Mesendoderm (in vitro differentiated cells): Measurements from ENCODE around the gene C5orf52. TPM values are rescaled to one million over a fixed set of nuclear protein-coding genes. Genes with fewer than 3 reads are reported as not detected.

Experiments
- DNase-seq: peaks from one replicate; pipeline ENCODE4 v3.0.0; 2013
- H2AK5ac ChIP-seq: 2 replicates; pipeline ENCODE4 v1.6.1; 2013; ENCODE audit warnings: low read length, inconsistent platforms
- H2BK120ac ChIP-seq: 2 replicates; pipeline ENCODE4 v1.6.1; 2013; ENCODE audit warnings: low read depth, mild to moderate bottlenecking, low read length, moderate library complexity, mixed read lengths
- H2BK15ac ChIP-seq: replicated peaks from 2 replicates; pipeline ENCODE4 v1.6.1; 2013; ENCODE audit warnings: low read depth, mild to moderate bottlenecking, moderate library complexity
- H2BK5ac ChIP-seq: 2 replicates; pipeline ENCODE4 v1.6.1; 2013; ENCODE audit warnings: low read length, inconsistent platforms
- H3K18ac ChIP-seq: 2 replicates; pipeline ENCODE4 v1.6.1; 2013; ENCODE audit warnings: mild to moderate bottlenecking, low read length, mixed read lengths
- H3K23ac ChIP-seq: one replicate; pipeline ENCODE4 v1.6.1; 2013; ENCODE audit warnings: low read length
- H3K27ac ChIP-seq: 2 replicates; pipeline ENCODE4 v1.5.1; 2013; ENCODE audit warnings: low read depth, mild to moderate bottlenecking, inconsistent platforms, low read length, moderate library complexity
- H3K27me3 ChIP-seq: 2 replicates; pipeline ENCODE4 v1.6.1; 2013; ENCODE audit warnings: low read length, control low read depth, mild to moderate bottlenecking, inconsistent platforms; ENCODE audit not compliant: insufficient read depth, poor library complexity
- H3K36me3 ChIP-seq: 2 replicates; pipeline ENCODE4 v1.6.1; 2013; ENCODE audit warnings: low read length, inconsistent platforms; ENCODE audit not compliant: control insufficient read depth, insufficient read depth
- H3K4ac ChIP-seq: one replicate; pipeline ENCODE4 v1.6.1; 2013; ENCODE audit warnings: low read depth, mild to moderate bottlenecking, low read length, moderate library complexity
- H3K4me1 ChIP-seq: 2 replicates; pipeline ENCODE4 v1.6.1; 2013; ENCODE audit warnings: low read depth, low read length, inconsistent platforms; ENCODE audit not compliant: control insufficient read depth
- H3K4me2 ChIP-seq: 2 replicates; pipeline ENCODE4 v1.6.1; 2013; ENCODE audit warnings: low read length
- H3K4me3 ChIP-seq: 2 replicates; pipeline ENCODE4 v1.5.1; 2013; ENCODE audit warnings: mild to moderate bottlenecking, low read length
- H3K56ac ChIP-seq: one replicate; pipeline ENCODE4 v1.6.1; 2013; ENCODE audit warnings: low read length
- H3K79me1 ChIP-seq: 2 replicates; pipeline ENCODE4 v1.6.1; 2013; ENCODE audit warnings: low read length, inconsistent platforms
- H3K79me2 ChIP-seq: 2 replicates; pipeline ENCODE4 v1.6.1; 2013; ENCODE audit warnings: mild to moderate bottlenecking, low read length; ENCODE audit not compliant: control insufficient read depth, insufficient read depth
- H3K9ac ChIP-seq: 2 replicates; pipeline ENCODE4 v1.6.1; 2013; ENCODE audit warnings: low read length, inconsistent platforms
- H4K5ac ChIP-seq: one replicate; pipeline ENCODE4 v1.6.1; 2013; ENCODE audit warnings: low read length
- H4K8ac ChIP-seq: one replicate; pipeline ENCODE4 v1.6.1; 2013; ENCODE audit warnings: low read depth, mild to moderate bottlenecking, control low read depth, low read length, moderate library complexity
- WGBS: extraction: QIAGEN DNeasy Blood & Tissue Kit; methylation state at CpG from one replicate; pipeline ENCODE4 v1.1.7; 2013; ENCODE audit warnings: low lambda C conversion rate, missing lambda C conversion rate; ENCODE audit not compliant: insufficient coverage; ENCODE audit errors: extremely low coverage; 5-methylcytosine and 5-hydroxymethylcytosine counted together
- polyA plus RNA-seq, 2 experiments: library from polyadenylated mRNA; stranded (reverse); fragments of 200-250 nt; gene quantifications; one replicate each; pipeline ENCODE4 v1.2.3, GENCODE V29; 2013

C5orf52 gene
- polyA plus RNA-seq (2013, experiment 1 of 2) = not detected
- not detected for polyA plus RNA-seq (2013, experiment 2 of 2)

DNA sequence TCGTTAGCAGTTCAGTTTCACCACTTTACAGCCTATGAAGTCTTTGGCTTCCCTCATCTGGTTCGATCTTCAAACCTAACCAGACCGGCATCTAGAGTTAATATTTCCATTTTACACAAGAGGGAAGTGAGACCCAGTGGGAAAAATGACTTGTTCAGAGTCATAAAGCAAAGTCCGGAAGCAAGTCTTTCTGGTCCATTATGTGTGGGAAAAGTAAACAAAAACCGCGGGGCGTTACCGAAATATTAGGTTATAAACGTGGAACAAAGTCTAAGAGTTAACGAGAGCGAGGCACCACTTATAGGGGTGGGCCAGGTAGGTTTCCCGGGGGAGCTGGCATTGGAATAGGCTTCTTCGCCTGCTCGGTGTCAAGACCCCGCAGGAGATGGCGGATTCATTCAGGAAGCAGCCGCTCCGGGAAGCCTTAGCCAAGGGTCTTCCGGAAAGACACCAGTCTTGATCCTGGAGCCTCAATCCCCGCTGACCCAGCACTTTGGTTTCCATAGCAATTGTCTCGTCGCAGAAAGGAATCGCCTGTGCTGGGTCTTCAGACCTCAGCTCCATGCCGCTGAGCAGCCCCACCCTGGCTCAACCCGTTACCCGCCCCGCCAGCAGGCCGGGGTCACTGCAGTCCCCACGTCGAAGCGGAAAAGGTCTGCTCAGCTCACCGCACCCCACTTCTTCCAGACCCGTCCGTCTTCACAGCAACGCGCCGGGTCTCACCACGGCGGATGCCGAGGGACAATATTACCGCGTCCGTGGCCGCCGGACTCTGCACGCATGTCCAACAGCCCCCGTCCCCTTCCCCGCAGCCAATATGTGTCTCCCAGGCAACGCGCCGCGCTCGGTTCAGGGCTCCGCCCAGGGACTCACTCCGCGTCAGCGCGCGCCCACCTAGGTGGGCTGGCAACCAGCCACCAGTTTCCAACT is at the start of gene C5orf52:
Gene C5orf52 (plus strand): TSS at position 872 of the 930 bp plus-strand sequence. CDS start 82 bp downstream, outside the sequence.
- Histone ChIP-seq H3K27me3 (no peaks in the 10 kb centered on the region), H3K79me1 (no peaks in the 10 kb centered on the region), H3K36me3 (no peaks in the 10 kb centered on the region), H3K27ac (no peak within 1 kb of the TSS), H3K4me1 (no peaks in the 10 kb centered on the region), H3K4me2 (peak within 1 kb of the TSS; percentile 24), H4K5ac (no peak within 1 kb of the TSS), H2BK15ac (no peak within 1 kb of the TSS), H4K8ac (no peak within 1 kb of the TSS), H3K4ac (no peak within 1 kb of the TSS), H2BK5ac (no peak within 1 kb of the TSS), H3K9ac (peak within 1 kb of the TSS; percentile 31), H2AK5ac (no peak within 1 kb of the TSS), H2BK120ac (no peak within 1 kb of the TSS), H3K79me2 (no peaks in the 10 kb centered on the region), H3K56ac (peak within 1 kb of the TSS; percentile 28), H3K18ac (no peak within 1 kb of the TSS), H3K4me3 (peak within 1 kb of the TSS; percentile 8), H3K23ac (no peak within 1 kb of the TSS)
- DNase-seq = peak; percentile 41
- no CpG with 5 or more reads among the region's 59 CpGs for WGBS

DNA sequence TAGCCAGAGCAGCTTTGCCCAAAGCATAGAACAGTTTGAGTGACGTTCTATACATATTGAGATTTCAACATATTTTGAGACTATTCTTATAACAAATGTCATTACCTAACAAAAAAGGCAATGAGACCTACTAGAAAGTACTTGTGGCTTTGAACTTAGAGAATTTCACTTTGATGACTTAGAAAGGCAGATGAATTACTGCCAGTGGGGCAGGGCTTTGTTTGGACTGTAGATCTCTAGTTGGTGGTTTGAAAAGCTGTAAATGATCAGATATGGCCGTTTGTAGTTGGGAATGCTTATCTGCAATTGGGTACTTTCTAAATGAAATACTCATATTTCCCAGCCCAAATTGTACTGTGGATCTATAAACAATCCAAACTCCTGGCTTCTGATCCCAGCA is 47.2 kb upstream of the C5orf52 start:
- WGBS = no CpG with 5 or more reads among the region's 2 CpGs
- no peak for DNase-seq
- peak overlapping the region; percentile 28 for H4K8ac ChIP-seq
- H2BK120ac ChIP-seq = no peak overlapping the region
- no peak overlapping the region for H4K5ac ChIP-seq
- H3K56ac ChIP-seq = no peak overlapping the region
- H2BK5ac ChIP-seq = no peak overlapping the region
- H2AK5ac ChIP-seq = no peak overlapping the region
- H3K18ac ChIP-seq = no peak overlapping the region
- H3K27ac ChIP-seq = no peak overlapping the region
- no peak overlapping the region for H3K9ac ChIP-seq
- H3K4ac ChIP-seq = no peak overlapping the region
- no peak overlapping the region for H3K4me2 ChIP-seq
- H3K79me2 ChIP-seq = no peaks in the 10 kb centered on the region
- no peak overlapping the region for H3K4me3 ChIP-seq
- no peak overlapping the region for H2BK15ac ChIP-seq
- peaks cover 2% of the 10 kb centered on the region for H3K4me1 ChIP-seq
- no peak overlapping the region for H3K23ac ChIP-seq
- no peaks in the 10 kb centered on the region for H3K27me3 ChIP-seq
- no peaks in the 10 kb centered on the region for H3K79me1 ChIP-seq
- H3K36me3 ChIP-seq = no peaks in the 10 kb centered on the region

DNA sequence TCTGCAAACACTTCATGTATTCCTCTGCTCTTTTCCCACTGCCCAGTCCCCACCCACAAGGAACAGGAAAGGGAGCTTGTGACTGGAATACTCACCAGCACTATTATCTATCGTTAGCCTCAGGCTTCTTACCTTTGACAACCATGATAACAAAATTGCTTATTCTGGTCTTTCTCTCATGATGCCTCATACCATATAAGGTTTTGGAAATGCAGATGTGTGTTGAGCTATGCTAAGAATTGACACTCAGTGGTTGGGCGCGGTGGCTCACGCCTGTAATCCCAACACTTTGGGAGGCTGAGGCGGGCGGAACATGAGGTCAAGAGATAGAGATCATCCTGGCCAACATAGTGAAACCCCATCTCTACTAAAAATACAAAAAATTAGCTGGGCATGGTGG is 44.5 kb upstream of the C5orf52 start:
- Histone ChIP-seq H3K23ac (no peak overlapping the region), H3K27me3 (no peaks in the 10 kb centered on the region), H2BK120ac (no peak overlapping the region), H3K4ac (no peak overlapping the region), H4K5ac (no peak overlapping the region), H3K9ac (no peak overlapping the region), H4K8ac (no peak overlapping the region), H2AK5ac (no peak overlapping the region), H3K36me3 (no peaks in the 10 kb centered on the region), H2BK15ac (no peak overlapping the region), H3K56ac (no peak overlapping the region), H2BK5ac (no peak overlapping the region), H3K4me2 (no peak overlapping the region), H3K79me1 (no peaks in the 10 kb centered on the region), H3K4me1 (peaks cover 2% of the 10 kb centered on the region), H3K27ac (no peak overlapping the region), H3K18ac (no peak overlapping the region), H3K4me3 (no peak overlapping the region), H3K79me2 (no peaks in the 10 kb centered on the region)
- DNase-seq = peak; percentile 58
- WGBS = no CpG with 5 or more reads among the region's 6 CpGs

DNA sequence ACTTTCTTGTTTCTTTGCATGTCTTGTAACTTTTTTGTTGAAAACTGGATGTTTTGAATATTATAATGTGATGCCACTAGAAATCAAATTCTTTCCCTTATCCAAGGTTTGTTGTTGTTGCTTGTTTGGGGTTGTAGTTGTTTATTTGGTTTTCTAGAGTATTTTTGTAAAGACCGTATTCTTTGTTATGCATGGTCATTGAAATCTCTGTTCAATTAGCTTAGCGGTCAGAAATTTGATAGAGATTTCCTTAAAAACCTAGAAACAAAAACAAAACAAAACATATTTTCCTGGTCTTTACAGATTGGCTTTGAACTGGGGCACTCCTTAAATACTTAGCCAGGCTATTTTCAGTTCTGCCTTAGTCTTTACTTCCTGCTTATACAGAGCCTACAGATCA is 41.0 kb upstream of the C5orf52 start:
- no peaks in the 10 kb centered on the region for H3K27me3 ChIP-seq
- H2BK120ac ChIP-seq = no peak overlapping the region

DNA sequence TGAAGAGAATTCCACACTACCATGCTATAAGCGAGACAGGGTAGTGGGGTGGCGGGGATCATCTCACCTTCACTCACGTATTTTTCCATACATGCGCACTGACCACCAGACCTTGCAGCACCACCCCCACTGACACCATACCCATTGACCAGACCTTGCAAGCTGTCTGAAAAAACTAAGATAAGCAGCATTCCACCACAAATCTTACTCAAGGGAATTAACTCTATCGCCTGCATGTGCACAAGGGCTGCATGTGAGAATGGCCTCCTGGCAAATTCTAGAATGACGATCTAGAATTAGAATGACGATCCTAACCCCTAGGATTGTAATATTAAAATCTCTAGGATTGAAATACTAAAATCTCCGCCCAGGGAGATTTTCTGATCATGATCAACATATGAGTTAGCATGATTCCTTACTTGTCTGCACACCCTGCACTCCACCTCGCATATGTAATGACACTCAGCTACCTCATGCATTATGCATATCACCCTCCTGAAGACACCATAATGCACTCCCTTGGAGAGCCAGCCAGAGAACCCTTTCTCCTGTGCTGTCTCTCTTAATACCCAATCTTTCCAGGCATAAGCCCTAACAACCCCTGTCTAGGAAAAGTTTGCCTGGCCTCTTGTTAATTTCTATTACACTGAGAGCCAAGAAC is 30.8 kb upstream of the C5orf52 start:
- no peaks in the 10 kb centered on the region for H3K36me3 ChIP-seq
- H3K4me3 ChIP-seq = no peak overlapping the region
- no peak overlapping the region for H3K9ac ChIP-seq
- no peaks in the 10 kb centered on the region for H3K79me1 ChIP-seq
- peak; percentile 66 for DNase-seq
- no peak overlapping the region for H3K23ac ChIP-seq
- peaks cover 10% of the 10 kb centered on the region for H3K4me1 ChIP-seq
- H4K8ac ChIP-seq = no peak overlapping the region
- H2BK15ac ChIP-seq = no peak overlapping the region
- no peak overlapping the region for H2AK5ac ChIP-seq
- WGBS = no CpG with 5 or more reads among the region's 9 CpGs
- H3K27ac ChIP-seq = peak overlapping the region; percentile 22
- no peaks in the 10 kb centered on the region for H3K79me2 ChIP-seq
- H3K27me3 ChIP-seq = no peaks in the 10 kb centered on the region
- H3K18ac ChIP-seq = no peak overlapping the region
- H3K56ac ChIP-seq = peak overlapping the region; percentile 52
- H3K4ac ChIP-seq = no peak overlapping the region
- no peak overlapping the region for H2BK120ac ChIP-seq
- no peak overlapping the region for H4K5ac ChIP-seq
- no peak overlapping the region for H3K4me2 ChIP-seq
- H2BK5ac ChIP-seq = peak overlapping the region; percentile 92

More for the DNA sequence above, 41.0 kb upstream of the C5orf52 start:
- no peak overlapping the region for H4K5ac ChIP-seq
- no peak overlapping the region for H3K4me3 ChIP-seq
- H2BK5ac ChIP-seq = no peak overlapping the region
- no peaks in the 10 kb centered on the region for H3K36me3 ChIP-seq
- H3K23ac ChIP-seq = no peak overlapping the region
- H3K9ac ChIP-seq = no peak overlapping the region
- H4K8ac ChIP-seq = no peak overlapping the region
- H3K79me2 ChIP-seq = no peaks in the 10 kb centered on the region
- H3K18ac ChIP-seq = no peak overlapping the region
- no peak overlapping the region for H3K56ac ChIP-seq
- no peak overlapping the region for H2BK15ac ChIP-seq
- WGBS = no CpG with 5 or more reads among the region's 2 CpGs
- peaks cover 2% of the 10 kb centered on the region for H3K4me1 ChIP-seq
- no peak for DNase-seq
- no peak overlapping the region for H3K4me2 ChIP-seq
- no peak overlapping the region for H2AK5ac ChIP-seq
- no peaks in the 10 kb centered on the region for H3K79me1 ChIP-seq
- H3K27ac ChIP-seq = no peak overlapping the region
- no peak overlapping the region for H3K4ac ChIP-seq
